Measurements from ENCODE around the gene AGL.
"Not testable (repeated sequence)": the region's sequence is repeated elsewhere in the genome, so short reads cannot be mapped to it uniquely, and the experiment has no call there.

The AGL gene

GRCh38 chr1:99849744-99850458 is at the start of gene AGL:
AGL (plus strand) TSS chr1:99850361; CDS start chr1:99851043, 682 bp downstream.
- DNase-seq, result peak; percentile 91
- in situ Hi-C loops (cut with MboI; ENCODE audit: low pct_unique_long_range_greater_than_20kb, low sequenced_read_pairs), result no loop called here

GRCh38 chr1:99801584-99801983 is 48.6 kb upstream of the AGL start:
- in situ Hi-C loops (cut with MboI; ENCODE audit: low pct_unique_long_range_greater_than_20kb, low sequenced_read_pairs), result loop anchor here (25.0 kb wide), 3 partner anchors 236 to 1086 kb away; partner anchors contain the start of genes EXTL2 and SLC30A7
- DNase-seq, result no peak

- no peak for DNase-seq
- in situ Hi-C loops (cut with MboI; ENCODE audit: low pct_unique_long_range_greater_than_20kb, low sequenced_read_pairs), result loop anchor here (25.0 kb wide), 3 partner anchors 230 to 1080 kb away; partner anchors contain the start of genes EXTL2 and SLC30A7
These were observed 43.3 kb upstream of the AGL start for GRCh38 chr1:99806882-99807281.

GRCh38 chr1:99808391-99809115 is 41.6 kb upstream of the AGL start:
- DNase-seq, result peak; percentile 89
- in situ Hi-C loops (cut with MboI; ENCODE audit: low pct_unique_long_range_greater_than_20kb, low sequenced_read_pairs), result loop anchor here (25.0 kb wide), 3 partner anchors 229 to 1079 kb away; partner anchors contain the start of genes EXTL2 and SLC30A7

GRCh38 chr1:99811075-99811474 is 39.1 kb upstream of the AGL start:
- no peak for DNase-seq
- in situ Hi-C loops (cut with MboI; ENCODE audit: low pct_unique_long_range_greater_than_20kb, low sequenced_read_pairs), result loop anchor here (25.0 kb wide), 3 partner anchors 226 to 1076 kb away; partner anchors contain the start of genes EXTL2 and SLC30A7

- DNase-seq, result no peak
- in situ Hi-C loops (cut with MboI; ENCODE audit: low pct_unique_long_range_greater_than_20kb, low sequenced_read_pairs), result loop anchor here (25.0 kb wide), 3 partner anchors 226 to 1076 kb away; partner anchors contain the start of genes EXTL2 and SLC30A7
These were observed 38.4 kb upstream of the AGL start for GRCh38 chr1:99811747-99812146.

- no peak for DNase-seq
- in situ Hi-C loops (cut with MboI; ENCODE audit: low pct_unique_long_range_greater_than_20kb, low sequenced_read_pairs), result loop anchor here (25.0 kb wide), 3 partner anchors 223 to 1073 kb away; partner anchors contain the start of genes EXTL2 and SLC30A7
These were observed 35.7 kb upstream of the AGL start for GRCh38 chr1:99814373-99814900.

GRCh38 chr1:99816656-99817055 is 33.5 kb upstream of the AGL start:
- in situ Hi-C loops (cut with MboI; ENCODE audit: low pct_unique_long_range_greater_than_20kb, low sequenced_read_pairs), result loop anchor here (25.0 kb wide), 3 partner anchors 221 to 1071 kb away; partner anchors contain the start of genes EXTL2 and SLC30A7
- DNase-seq, result no peak

- in situ Hi-C loops (cut with MboI; ENCODE audit: low pct_unique_long_range_greater_than_20kb, low sequenced_read_pairs), result loop anchor here (25.0 kb wide), 3 partner anchors 219 to 1069 kb away; partner anchors contain the start of genes EXTL2 and SLC30A7
- DNase-seq, result no peak
These were observed 32.0 kb upstream of the AGL start for GRCh38 chr1:99818063-99818699.

- in situ Hi-C loops (cut with MboI; ENCODE audit: low pct_unique_long_range_greater_than_20kb, low sequenced_read_pairs), result loop anchor here (25.0 kb wide), 3 partner anchors 217 to 1067 kb away; partner anchors contain the start of genes EXTL2 and SLC30A7
- DNase-seq, result peak; percentile 12
These were observed 29.6 kb upstream of the AGL start for GRCh38 chr1:99820546-99820945.

GRCh38 chr1:99825098-99825497 is 25.1 kb upstream of the AGL start:
- in situ Hi-C loops (cut with MboI; ENCODE audit: low pct_unique_long_range_greater_than_20kb, low sequenced_read_pairs), result no loop called here
- no peak for DNase-seq

GRCh38 chr1:99825702-99826101 is 24.5 kb upstream of the AGL start:
- no peak for DNase-seq
- in situ Hi-C loops (cut with MboI; ENCODE audit: low pct_unique_long_range_greater_than_20kb, low sequenced_read_pairs), result no loop called here

GRCh38 chr1:99827970-99828369 is 22.2 kb upstream of the AGL start:
- no peak for DNase-seq
- in situ Hi-C loops (cut with MboI; ENCODE audit: low pct_unique_long_range_greater_than_20kb, low sequenced_read_pairs), result no loop called here

- in situ Hi-C loops (cut with MboI; ENCODE audit: low pct_unique_long_range_greater_than_20kb, low sequenced_read_pairs), result no loop called here
- no peak for DNase-seq
These were observed 20.9 kb upstream of the AGL start for GRCh38 chr1:99829269-99829668.

GRCh38 chr1:99833911-99834310 is 16.2 kb upstream of the AGL start:
- DNase-seq; in situ Hi-C loops (cut with MboI; ENCODE audit: low pct_unique_long_range_greater_than_20kb, low sequenced_read_pairs): not testable (repeated sequence)

- in situ Hi-C loops (cut with MboI; ENCODE audit: low pct_unique_long_range_greater_than_20kb, low sequenced_read_pairs); DNase-seq: not testable (repeated sequence)
These were observed 13.7 kb upstream of the AGL start for GRCh38 chr1:99836171-99837103.

GRCh38 chr1:99840353-99840752 is 9.8 kb upstream of the AGL start:
- in situ Hi-C loops (cut with MboI; ENCODE audit: low pct_unique_long_range_greater_than_20kb, low sequenced_read_pairs), result not testable (repeated sequence)

GRCh38 chr1:99843760-99844159 is 6.4 kb upstream of the AGL start:
- in situ Hi-C loops (cut with MboI; ENCODE audit: low pct_unique_long_range_greater_than_20kb, low sequenced_read_pairs), result no loop called here
- no peak for DNase-seq

More at GRCh38 chr1:99840353-99840752, 9.8 kb upstream of the AGL start:
- DNase-seq, result not testable (repeated sequence)
